GM12878 (cell line): ENCODE results near the gene GPR141. TPM values are rescaled to one million over a fixed set of nuclear protein-coding genes. Genes with fewer than 3 reads are reported as not detected.

ENCODE experiments used
- ATF2 ChIP-seq: IDR thresholded peaks from 2 replicates; pipeline ENCODE4 v1.6.1; 2012; ENCODE audit warnings: low read length, inconsistent platforms
- ATF3 ChIP-seq: IDR thresholded peaks from 2 replicates; pipeline ENCODE4 v1.6.1; 2011; ENCODE audit warnings: low read depth, mild to moderate bottlenecking, low read length, moderate library complexity, borderline replicate concordance; ENCODE audit errors: extremely low read depth
- BHLHE40 ChIP-seq, 2 experiments: fragments of 450-650 bp in 1 of 2; IDR thresholded peaks; 2 replicates each; pipeline ENCODE4 v1.6.1; 2011 to 2017; ENCODE audit warnings: low read depth in 2 of 2, borderline replicate concordance in 1 of 2, improper control_type of control experiment in 1 of 2, low read length in 1 of 2, mild to moderate bottlenecking in 1 of 2
- CBX5 ChIP-seq: sonication (generic); IDR thresholded peaks from 2 replicates; pipeline ENCODE4 v1.6.1; 2016; ENCODE audit warnings: low read depth, moderate library complexity, mild to moderate bottlenecking, inconsistent platforms
- CEBPZ ChIP-seq: fragments of 150-350 bp; IDR thresholded peaks from 2 replicates; pipeline ENCODE4 v1.6.1; 2016; ENCODE audit warnings: low read depth, low read length
- CHD4 ChIP-seq: fragments of 200-600 bp; sonication (generic); IDR thresholded peaks from 2 replicates; pipeline ENCODE4 v1.6.1; 2016; ENCODE audit warnings: mild to moderate bottlenecking
- DPF2 ChIP-seq: fragments of 450-650 bp; IDR thresholded peaks from 2 replicates; pipeline ENCODE4 v1.6.1; 2017; ENCODE audit warnings: mild to moderate bottlenecking
- E4F1 ChIP-seq: fragments of 450-650 bp; IDR thresholded peaks from 2 replicates; pipeline ENCODE4 v1.6.1; 2018; ENCODE audit warnings: borderline replicate concordance, mild to moderate bottlenecking; ENCODE audit not compliant: partially characterized antibody
- ETV6 ChIP-seq, 2 experiments: fragments of 450-650 bp in 1 of 2; IDR thresholded peaks in 1 of 2; conservative IDR thresholded peaks in 1 of 2; 2 replicates each; pipeline ENCODE4 v1.6.1; 2014; ENCODE audit warnings: antibody characterized with exemption in 1 of 2, borderline replicate concordance in 1 of 2, low read depth in 1 of 2, mild to moderate bottlenecking in 1 of 2, moderate library complexity in 1 of 2
- HCFC1 ChIP-seq: fragments of 150-350 bp; IDR thresholded peaks from 2 replicates; pipeline ENCODE4 v1.6.1; 2014; ENCODE audit warnings: low read length
- IKZF1 ChIP-seq: fragments of 450-650 bp; conservative IDR thresholded peaks from 2 replicates; pipeline ENCODE4 v1.6.1; 2017; ENCODE audit warnings: antibody characterized with exemption, mild to moderate bottlenecking
- MAX ChIP-seq: IDR thresholded peaks from 2 replicates; pipeline ENCODE4 v1.6.1; 2012; ENCODE audit warnings: low read depth, low read length, improper control_type of control experiment
- MEF2B ChIP-seq: fragments of 450-650 bp; IDR thresholded peaks from 2 replicates; pipeline ENCODE4 v1.6.1; 2018; ENCODE audit warnings: mild to moderate bottlenecking, moderate library complexity; ENCODE audit not compliant: partially characterized antibody, poor library complexity, severe bottlenecking
- MYC ChIP-seq: IDR thresholded peaks from 2 replicates; pipeline ENCODE4 v1.6.1; 2011; ENCODE audit warnings: mild to moderate bottlenecking, low read length, moderate library complexity, inconsistent platforms; ENCODE audit not compliant: insufficient read depth, insufficient replicate concordance, insufficient read length, severe bottlenecking
- PAX5 ChIP-seq: IDR thresholded peaks from 2 replicates; pipeline ENCODE4 v1.6.1; 2011; ENCODE audit warnings: low read depth, low read length, borderline replicate concordance
- POLR2A ChIP-seq: IDR thresholded peaks from 2 replicates; pipeline ENCODE4 v1.6.1; 2011; ENCODE audit warnings: low read depth, mild to moderate bottlenecking, low read length
- RAD21 ChIP-seq: IDR thresholded peaks from 2 replicates; pipeline ENCODE4 v1.6.1; 2011; ENCODE audit warnings: mild to moderate bottlenecking, low read depth, low read length, moderate library complexity; ENCODE audit not compliant: insufficient read depth
- RELA ChIP-seq: fragments of 450-650 bp; IDR thresholded peaks from 2 replicates; pipeline ENCODE4 v1.8.0; 2014; ENCODE audit warnings: borderline replicate concordance; ENCODE audit not compliant: partially characterized antibody
- SMAD1 ChIP-seq: fragments of 450-650 bp; IDR thresholded peaks from 2 replicates; pipeline ENCODE4 v1.6.1; 2018; ENCODE audit warnings: mild to moderate bottlenecking, low read depth; ENCODE audit not compliant: partially characterized antibody
- SREBF2 ChIP-seq: IDR thresholded peaks from 2 replicates; pipeline ENCODE4 v1.6.1; 2012; ENCODE audit warnings: mild to moderate bottlenecking, low read length
- STAT1 ChIP-seq: fragments of 450-650 bp; conservative IDR thresholded peaks from 2 replicates; pipeline ENCODE4 v1.6.1; 2014; ENCODE audit warnings: antibody characterized with exemption, mild to moderate bottlenecking
- USF2 ChIP-seq: IDR thresholded peaks from 2 replicates; pipeline ENCODE4 v1.6.1; 2011; ENCODE audit warnings: low read depth, low read length, improper control_type of control experiment, borderline replicate concordance
- polyA plus RNA-seq, 11 experiments: library from polyadenylated mRNA; depleted of rRNA in 4 of 11; unstranded in 6 of 11; stranded (reverse) in 5 of 11; fragments of >200 nt; fragmentation: Nextera tagmentation in 4 of 11; fragmentation: Illumina TruSeq in 1 of 11; extraction: Ambion mirVana in 4 of 11; extraction: Trizol in 1 of 11; gene quantifications; 1 replicate in 1 of 11; 2 replicates in 10 of 11; pipeline versions ENCODE4 v1.2.1 to v1.2.3, GENCODE V29; 2011 to 2016; ENCODE audit warnings: inconsistent platforms in 2 of 11, missing spikeins in 2 of 11, low read depth in 1 of 11
- total RNA-seq, 4 experiments: library from RNA; depleted of rRNA in 3 of 4; stranded (reverse); fragments of >200 nt in 3 of 4; fragmentation: Illumina TruSeq in 1 of 4; extraction: Trizol in 1 of 4; gene quantifications; 2 replicates each; pipeline versions ENCODE4 v1.2.1 to v1.2.3, GENCODE V29; 2013 to 2021

The GPR141 gene
- total and polyA plus RNA-seq, 10 of the 15 experiments (the other 5 are each of a cell fraction or from before 2014, with no cell fraction given), result 0.56 to 3.9 (median 1.2) TPM

- no peak for TF ChIP-seq RAD21
- no peak for TF ChIP-seq STAT1
- no peak for TF ChIP-seq CBX5
- peak in 1 of 2 experiments; percentile 66; a peak in 2 of 4 replicates for TF ChIP-seq ETV6 (conservative IDR thresholded peaks at IDR 0.05 in 1 of 2, IDR thresholded peaks at IDR 0.05 in 1 of 2; ENCODE audit: borderline replicate concordance in 1 of 2, low read depth in 1 of 2)
- TF ChIP-seq DPF2, result peak; percentile 80
- TF ChIP-seq MEF2B, result no peak
- TF ChIP-seq ATF3, result no peak
- peak; percentile 49; the same call in 1 of the 2 replicates for TF ChIP-seq PAX5
- TF ChIP-seq IKZF1, result peak; percentile 89
- TF ChIP-seq SREBF2, result no peak
- no peak for TF ChIP-seq MAX
- TF ChIP-seq CEBPZ, result no peak
- TF ChIP-seq HCFC1, result no peak
- TF ChIP-seq CHD4, result no peak
- TF ChIP-seq POLR2A, result no peak
- TF ChIP-seq USF2, result no peak
- TF ChIP-seq RELA, result peak; percentile 74
- TF ChIP-seq ATF2, result no peak
- TF ChIP-seq MYC, result no peak
- TF ChIP-seq E4F1, result no peak
- no peak for TF ChIP-seq BHLHE40 (IDR thresholded peaks at IDR 0.05; ENCODE audit: borderline replicate concordance in 1 of 2, low read depth in 2 of 2, low read length in 1 of 2)
- TF ChIP-seq SMAD1, result no peak
Observed at GRCh38 chr7:37784015-37784414, 100.4 kb downstream of the GPR141 start (continued).
